Gastroesophageal sphincter (tissue), 4 donors: ENCODE measurements around the gene TMEM169. TPM values are rescaled to one million over a fixed set of nuclear protein-coding genes. Genes with fewer than 3 reads are reported as not detected.
A peak's percentile ranks its signal among the peaks of the same experiment; 100 is the strongest.

Source experiments
- ATAC-seq: fragments of 150-250 bp; one replicate; pipeline ENCODE4 v1.9.1; 2016; ENCODE audit warnings: mild to moderate bottlenecking, moderate library complexity
- H3K27ac ChIP-seq, 4 donors: fragments of 200-600 bp; sonication (generic) in 3 of 4; 1 replicate in 3 of 4; 2 replicates in 1 of 4; pipeline ENCODE4 v1.5.1; 2016 to 2019
- H3K27me3 ChIP-seq: fragments of 200-600 bp; sonication (generic); one replicate; pipeline ENCODE4 v1.5.1; 2019
- H3K36me3 ChIP-seq, 2 donors: fragments of 200-600 bp; sonication (generic); one replicate each; pipeline ENCODE4 v1.5.1; 2019; ENCODE audit warnings: control low read depth in 1 of 2
- H3K4me1 ChIP-seq, 3 donors: fragments of 200-600 bp; sonication (generic); 1 replicate in 2 of 3; 2 replicates in 1 of 3; pipeline ENCODE4 v1.5.1; 2016 to 2019; ENCODE audit warnings: control low read depth in 2 of 3
- H3K4me3 ChIP-seq, 2 donors: fragments of 200-600 bp; sonication (generic); one replicate each; pipeline ENCODE4 v1.5.1; 2019; ENCODE audit warnings: mild to moderate bottlenecking in 1 of 2, moderate library complexity in 1 of 2
- H3K9me3 ChIP-seq, 3 donors: fragments of 200-600 bp; sonication (generic); one replicate each; pipeline ENCODE4 v1.5.1; 2017 to 2019; ENCODE audit warnings: control low read depth in 2 of 3
- EP300 ChIP-seq: sonication (generic); formaldehyde crosslinking; IDR thresholded peaks from one replicate; pipeline ENCODE4 v1.6.1; 2017; ENCODE audit warnings: antibody characterized with exemption, mild to moderate bottlenecking
- POLR2A ChIP-seq, 2 donors: fragments of 450-650 bp; IDR thresholded peaks; one replicate each; pipeline ENCODE4 v1.6.1; 2017; ENCODE audit warnings: antibody characterized with exemption in 2 of 2, mild to moderate bottlenecking in 2 of 2, moderate library complexity in 1 of 2
- POLR2AphosphoS5 ChIP-seq: sonication (generic); formaldehyde crosslinking; IDR thresholded peaks from one replicate; pipeline ENCODE4 v1.6.1; 2017; ENCODE audit warnings: antibody characterized with exemption
- WGBS, 2 donors: methylation state at CpG; one replicate each; pipeline ENCODE4 v1.1.5; 2018; ENCODE audit warnings: low coverage in 1 of 2; 5-methylcytosine and 5-hydroxymethylcytosine counted together
- total RNA-seq, 4 donors: library from RNA; depleted of rRNA; stranded (reverse); fragments of >200 nt; gene quantifications; one replicate each; pipeline ENCODE4 v1.1.0, GENCODE V29; 2016
- TF ChIP-seq, protein P1 (sequence below), 4 experiments: fragments of 200-600 bp in 2 of 4; fragments of 450-650 bp in 2 of 4; sonication (generic) in 1 of 4; IDR thresholded peaks; one replicate each; pipeline ENCODE4 v1.5.1; 2017 to 2019; ENCODE audit warnings: antibody characterized with exemption in 4 of 4, mild to moderate bottlenecking in 2 of 4, moderate library complexity in 2 of 4

TMEM169 gene
- 1 to 10 TPM in 1 of 4 donors, under 1 TPM in 2, not detected in 1; 0.67 to 3.1 (median 0.78) TPM for total RNA-seq

DNA sequence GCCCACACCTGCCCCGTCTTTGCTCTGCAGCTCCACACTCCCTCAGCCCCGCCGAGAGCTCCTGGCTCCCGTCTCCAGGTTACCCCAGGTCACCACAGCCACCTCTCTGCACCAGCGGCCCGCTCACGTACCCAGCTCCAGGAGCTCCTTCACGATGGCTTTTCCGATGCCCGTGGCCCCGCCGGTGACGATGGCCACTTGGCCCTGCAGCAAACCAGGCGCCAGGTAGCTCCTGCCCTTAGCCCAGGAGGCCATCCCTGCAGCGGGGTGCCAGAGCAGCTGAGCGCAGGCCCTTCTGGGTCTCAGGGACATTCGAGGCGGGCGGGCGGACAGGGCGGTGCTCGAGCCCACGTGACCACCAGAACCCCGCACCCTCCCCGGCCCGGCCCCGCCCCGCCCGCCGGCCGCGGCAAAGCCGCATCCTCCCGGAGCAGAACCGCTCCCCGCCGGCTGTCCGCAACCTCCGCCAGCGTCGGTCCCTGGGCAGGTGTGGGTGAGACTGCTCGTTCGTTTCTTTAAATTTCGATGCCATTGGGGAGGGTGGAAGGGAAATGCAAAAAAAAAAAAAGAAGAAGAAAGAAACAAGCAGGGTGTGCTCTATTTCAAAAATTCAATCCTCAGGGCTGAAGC, at the start of gene TMEM169, which contains the start of gene PECR:
TSS of gene TMEM169 (plus strand) at position 433 of the 630 bp plus-strand sequence. CDS start 14,045 bp downstream, outside the sequence.
TSS of gene PECR (minus strand) at position 323 of the 630 bp plus-strand sequence. CDS start at position 255, 68 bp downstream.
- no peaks in the 10 kb centered on the region for H3K27me3 ChIP-seq
- H3K4me3 ChIP-seq, result peak within 1 kb of the TSS; percentile 60 to 73
- ATAC-seq, result peak; percentile 97
- no peaks in the 10 kb centered on the region for H3K36me3 ChIP-seq
- H3K4me1 ChIP-seq, result peaks cover 0 to 26% (median 0%) of the 10 kb centered on the region in 3 donors
- peak within 1 kb of the TSS in 3 of 4 donors; percentile 41 to 67 (median 64) for H3K27ac ChIP-seq
- WGBS, 2 donors, result 0% methylated on average over 5 of the region's 44 CpGs; no CpG with 5 or more reads in 1 of the 2 donors
- H3K9me3 ChIP-seq, result no peaks in the 10 kb centered on the region
- TF ChIP-seq POLR2AphosphoS5 (no peak), POLR2A (IDR thresholded peaks at IDR 0.05) (peak in 1 of 2 donors; percentile 19), EP300 (no peak)
- TF ChIP-seq, protein P1, sequence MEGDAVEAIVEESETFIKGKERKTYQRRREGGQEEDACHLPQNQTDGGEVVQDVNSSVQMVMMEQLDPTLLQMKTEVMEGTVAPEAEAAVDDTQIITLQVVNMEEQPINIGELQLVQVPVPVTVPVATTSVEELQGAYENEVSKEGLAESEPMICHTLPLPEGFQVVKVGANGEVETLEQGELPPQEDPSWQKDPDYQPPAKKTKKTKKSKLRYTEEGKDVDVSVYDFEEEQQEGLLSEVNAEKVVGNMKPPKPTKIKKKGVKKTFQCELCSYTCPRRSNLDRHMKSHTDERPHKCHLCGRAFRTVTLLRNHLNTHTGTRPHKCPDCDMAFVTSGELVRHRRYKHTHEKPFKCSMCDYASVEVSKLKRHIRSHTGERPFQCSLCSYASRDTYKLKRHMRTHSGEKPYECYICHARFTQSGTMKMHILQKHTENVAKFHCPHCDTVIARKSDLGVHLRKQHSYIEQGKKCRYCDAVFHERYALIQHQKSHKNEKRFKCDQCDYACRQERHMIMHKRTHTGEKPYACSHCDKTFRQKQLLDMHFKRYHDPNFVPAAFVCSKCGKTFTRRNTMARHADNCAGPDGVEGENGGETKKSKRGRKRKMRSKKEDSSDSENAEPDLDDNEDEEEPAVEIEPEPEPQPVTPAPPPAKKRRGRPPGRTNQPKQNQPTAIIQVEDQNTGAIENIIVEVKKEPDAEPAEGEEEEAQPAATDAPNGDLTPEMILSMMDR (IDR thresholded peaks at IDR 0.05), result no peak

GRCh38 chr2:216031960-216032689, 49.6 kb upstream of the TMEM169 start:
- H3K27ac ChIP-seq, result no peak overlapping the region
- no peaks in the 10 kb centered on the region for H3K4me1 ChIP-seq
- no peak overlapping the region for H3K4me3 ChIP-seq
- 100% methylated on average over 1 of the region's 1 CpG; no CpG with 5 or more reads in 1 of the 2 donors for WGBS, 2 donors
- H3K9me3 ChIP-seq, result no peaks in the 10 kb centered on the region
- H3K27me3 ChIP-seq, result no peaks in the 10 kb centered on the region
- no peak for TF ChIP-seq POLR2A (IDR thresholded peaks at IDR 0.05)
- no peak for TF ChIP-seq POLR2AphosphoS5
- no peak for TF ChIP-seq EP300
- TF ChIP-seq, protein P1 (IDR thresholded peaks at IDR 0.05), result no peak
- peaks cover 0 to 33% of the 10 kb centered on the region in 2 donors for H3K36me3 ChIP-seq
- ATAC-seq, result no peak

GRCh38 chr2:216033403-216033802, 48.3 kb upstream of the TMEM169 start:
- Histone ChIP-seq H3K27me3 (no peaks in the 10 kb centered on the region), H3K9me3 (no peaks in the 10 kb centered on the region), H3K4me3 (no peak overlapping the region), H3K27ac (no peak overlapping the region), H3K4me1 (no peaks in the 10 kb centered on the region), H3K36me3 (peaks cover 0 to 40% of the 10 kb centered on the region in 2 donors)
- TF ChIP-seq POLR2AphosphoS5 (no peak), POLR2A (IDR thresholded peaks at IDR 0.05) (no peak), EP300 (no peak)
- TF ChIP-seq, protein P1 (IDR thresholded peaks at IDR 0.05), result no peak
- no peak for ATAC-seq
- WGBS, 2 donors, result 93 to 100% methylated on average over 3 of the region's 3 CpGs

DNA sequence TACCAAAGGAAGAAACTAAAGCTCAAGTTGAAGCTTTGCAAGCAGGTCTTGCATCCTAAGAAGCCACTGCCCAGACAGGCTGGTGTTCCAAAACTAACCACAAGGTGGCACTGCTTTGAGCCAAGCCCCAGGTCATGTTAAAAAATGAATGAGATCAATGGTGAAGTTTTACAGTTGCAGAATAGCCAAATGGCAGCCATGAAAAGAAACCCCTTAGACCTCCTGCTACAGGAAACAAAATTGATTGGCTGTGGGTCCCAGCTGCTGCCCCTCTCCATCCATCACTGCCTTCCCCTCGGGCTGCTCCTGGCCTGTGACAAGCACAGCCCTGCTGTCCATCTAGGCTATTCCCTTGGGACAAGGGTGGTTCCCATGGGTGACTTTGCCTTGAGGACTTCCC, 47.7 kb upstream of the TMEM169 start:
- WGBS, 2 donors, result 50 to 56% methylated on average over 1 of the region's 1 CpG
- Histone ChIP-seq H3K27me3 (no peaks in the 10 kb centered on the region), H3K27ac (no peak overlapping the region), H3K4me3 (no peak overlapping the region), H3K36me3 (peaks cover 0 to 39% of the 10 kb centered on the region in 2 donors), H3K9me3 (no peaks in the 10 kb centered on the region), H3K4me1 (no peaks in the 10 kb centered on the region)
- ATAC-seq, result peak; percentile 31
- TF ChIP-seq POLR2AphosphoS5 (no peak), EP300 (no peak), POLR2A (IDR thresholded peaks at IDR 0.05) (no peak)
- TF ChIP-seq, protein P1 (IDR thresholded peaks at IDR 0.05), result peak; percentile 68 to 86 (median 80)
